H9 (cell line): ENCODE data around the gene DHX38. TPM values are rescaled to one million over a fixed set of nuclear protein-coding genes. Genes with fewer than 3 reads are reported as not detected.

Experiments used
- DNase-seq: peaks from one replicate; pipeline ENCODE4 v3.0.0-alpha.2; 2017
- H2AFZ ChIP-seq: one replicate; pipeline ENCODE4 v1.6.1; 2013; ENCODE audit warnings: mild to moderate bottlenecking, low read length, control low read depth, moderate library complexity
- H2AK5ac ChIP-seq: 2 replicates; pipeline ENCODE4 v1.6.1; 2013; ENCODE audit warnings: low read length, control low read depth, mixed read lengths; ENCODE audit not compliant: insufficient read length
- H2BK120ac ChIP-seq: one replicate; pipeline ENCODE4 v1.6.1; 2013; ENCODE audit warnings: low read depth, mild to moderate bottlenecking, low read length, control low read depth, inconsistent platforms; ENCODE audit not compliant: poor library complexity, severe bottlenecking
- H2BK12ac ChIP-seq: 2 replicates; pipeline ENCODE4 v1.6.1; 2013; ENCODE audit warnings: low read length, control low read depth, mixed read lengths, low read depth; ENCODE audit not compliant: insufficient read length
- H2BK15ac ChIP-seq: 2 replicates; pipeline ENCODE4 v1.6.1; 2013; ENCODE audit warnings: low read depth, low read length, control low read depth
- H2BK20ac ChIP-seq: one replicate; pipeline ENCODE4 v1.6.1; 2013; ENCODE audit warnings: low read depth, mild to moderate bottlenecking, low read length, control low read depth, inconsistent platforms; ENCODE audit not compliant: poor library complexity, severe bottlenecking
- H2BK5ac ChIP-seq: 2 replicates; pipeline ENCODE4 v1.6.1; 2013; ENCODE audit warnings: low read length, control low read depth, mixed read lengths; ENCODE audit not compliant: insufficient read length
- H3K14ac ChIP-seq: 2 replicates; pipeline ENCODE4 v1.6.1; 2013; ENCODE audit warnings: low read length, control low read depth; ENCODE audit not compliant: insufficient read depth
- H3K18ac ChIP-seq: 2 replicates; pipeline ENCODE4 v1.6.1; 2013; ENCODE audit warnings: low read depth, mild to moderate bottlenecking, mixed read lengths, low read length, control low read depth; ENCODE audit not compliant: insufficient read length
- H3K23ac ChIP-seq: 2 replicates; pipeline ENCODE4 v1.6.1; 2013; ENCODE audit warnings: low read length, control low read depth, mixed read lengths, low read depth; ENCODE audit not compliant: insufficient read length
- H3K23me2 ChIP-seq: 2 replicates; pipeline ENCODE4 v1.6.1; 2013; ENCODE audit warnings: low read depth, mild to moderate bottlenecking, mixed read lengths, low read length, control low read depth; ENCODE audit not compliant: insufficient read length, poor library complexity, severe bottlenecking
- H3K27ac ChIP-seq: 2 replicates; pipeline ENCODE4 v1.5.1; 2013; ENCODE audit warnings: low read length, control low read depth, mixed read lengths, low read depth; ENCODE audit not compliant: insufficient read length
- H3K27me3 ChIP-seq: 2 replicates; pipeline ENCODE4 v1.6.1; 2013; ENCODE audit warnings: low read length, control low read depth, inconsistent platforms; ENCODE audit not compliant: insufficient read depth
- H3K4ac ChIP-seq: 2 replicates; pipeline ENCODE4 v1.6.1; 2013; ENCODE audit warnings: low read depth, mild to moderate bottlenecking, control low read depth, inconsistent platforms, low read length, moderate library complexity
- H3K4me1 ChIP-seq: 2 replicates; pipeline ENCODE4 v1.6.1; 2013; ENCODE audit warnings: low read length, control low read depth, inconsistent platforms; ENCODE audit not compliant: insufficient read depth
- H3K4me2 ChIP-seq: 2 replicates; pipeline ENCODE4 v1.6.1; 2013; ENCODE audit warnings: low read length, control low read depth, mixed read lengths; ENCODE audit not compliant: insufficient read length, insufficient read depth
- H3K56ac ChIP-seq: 2 replicates; pipeline ENCODE4 v1.6.1; 2013; ENCODE audit warnings: low read depth, mild to moderate bottlenecking, mixed read lengths, low read length, control low read depth; ENCODE audit not compliant: insufficient read length
- H3K79me1 ChIP-seq: 2 replicates; pipeline ENCODE4 v1.6.1; 2013; ENCODE audit warnings: low read depth, mild to moderate bottlenecking, moderate library complexity, low read length, control low read depth, inconsistent platforms; ENCODE audit not compliant: insufficient read depth, poor library complexity, severe bottlenecking
- H3K79me2 ChIP-seq: 2 replicates; pipeline ENCODE4 v1.6.1; 2013; ENCODE audit warnings: low read length, control low read depth, inconsistent platforms; ENCODE audit not compliant: insufficient read depth
- H3K9ac ChIP-seq: 2 replicates; pipeline ENCODE4 v1.6.1; 2013; ENCODE audit warnings: low read length, control low read depth, mixed read lengths; ENCODE audit not compliant: insufficient read length; ENCODE audit errors: extremely low read depth
- H3K9me3 ChIP-seq: one replicate; pipeline ENCODE4 v1.6.1; 2013; ENCODE audit warnings: low read depth, low read length, inconsistent platforms; ENCODE audit not compliant: control insufficient read depth
- H3T11ph ChIP-seq: one replicate; pipeline ENCODE4 v1.6.1; 2013; ENCODE audit warnings: mild to moderate bottlenecking, low read length, control low read depth, inconsistent platforms
- H4K20me1 ChIP-seq: one replicate; pipeline ENCODE4 v1.6.1; 2013; ENCODE audit not compliant: control insufficient read depth, insufficient read length, insufficient read depth
- H4K5ac ChIP-seq: 2 replicates; pipeline ENCODE4 v1.6.1; 2013; ENCODE audit warnings: low read depth, mild to moderate bottlenecking, mixed read lengths, low read length, control low read depth; ENCODE audit not compliant: insufficient read length
- H4K8ac ChIP-seq: replicated peaks from 2 replicates; pipeline ENCODE4 v1.6.1; 2013; ENCODE audit warnings: low read length, control low read depth, mixed read lengths, low read depth; ENCODE audit not compliant: insufficient read length
- H4K91ac ChIP-seq: 2 replicates; pipeline ENCODE4 v1.6.1; 2013; ENCODE audit warnings: low read depth, mild to moderate bottlenecking, moderate library complexity, mixed read lengths, low read length, control low read depth; ENCODE audit not compliant: insufficient read length
- H3K27ac Mint-ChIP-seq, 3 experiments: 2 replicates in 2 of 3; 3 replicates in 1 of 3; pipeline ENCODE4 v1.8.0; 2020 to 2021; ENCODE audit warnings: mixed read lengths in 3 of 3, mild to moderate bottlenecking in 1 of 3, moderate library complexity in 1 of 3
- H3K27me3 Mint-ChIP-seq: 2 replicates; pipeline ENCODE4 v1.8.0; 2021; ENCODE audit warnings: low read depth, mild to moderate bottlenecking, moderate library complexity, mixed read lengths
- H3K36me3 Mint-ChIP-seq, 3 experiments: 2 replicates in 2 of 3; 3 replicates in 1 of 3; pipeline ENCODE4 v1.8.0; 2020 to 2021; ENCODE audit warnings: low read depth in 3 of 3, mixed read lengths in 3 of 3; ENCODE audit not compliant: insufficient read depth in 1 of 3
- H3K4me1 Mint-ChIP-seq, 2 experiments: 2 replicates each; pipeline ENCODE4 v1.8.0; 2020; ENCODE audit warnings: mixed read lengths in 2 of 2
- H3K4me3 Mint-ChIP-seq, 2 experiments: 2 replicates in 1 of 2; 3 replicates in 1 of 2; pipeline ENCODE4 v1.8.0; 2020 to 2021; ENCODE audit warnings: mild to moderate bottlenecking in 2 of 2, mixed read lengths in 2 of 2, moderate library complexity in 1 of 2
- H3K9me3 Mint-ChIP-seq, 2 experiments: 2 replicates in 1 of 2; 3 replicates in 1 of 2; pipeline ENCODE4 v1.8.0; 2020; ENCODE audit warnings: mild to moderate bottlenecking in 2 of 2, mixed read lengths in 2 of 2, moderate library complexity in 1 of 2
- CTCF ChIP-seq: fragments of 200-600 bp; sonication (generic); conservative IDR thresholded peaks from 3 replicates; pipeline ENCODE4 v1.8.0; 2021; ENCODE audit warnings: antibody characterized with exemption, mild to moderate bottlenecking
- WGBS: extraction: QIAGEN DNeasy Blood & Tissue Kit; methylation state at CpG from one replicate; pipeline ENCODE4 v1.1.7; 2013; ENCODE audit warnings: missing lambda C conversion rate, low lambda C conversion rate, mixed read lengths; ENCODE audit not compliant: insufficient read length; ENCODE audit errors: extremely low coverage; 5-methylcytosine and 5-hydroxymethylcytosine counted together
- total RNA-seq: library from RNA; stranded (reverse); gene quantifications from 2 replicates; pipeline ENCODE4 v1.2.1, GENCODE V29; 2021

The DHX38 gene
- total RNA-seq, 1 experiment from 2014 or later = 60.5 TPM

DNA sequence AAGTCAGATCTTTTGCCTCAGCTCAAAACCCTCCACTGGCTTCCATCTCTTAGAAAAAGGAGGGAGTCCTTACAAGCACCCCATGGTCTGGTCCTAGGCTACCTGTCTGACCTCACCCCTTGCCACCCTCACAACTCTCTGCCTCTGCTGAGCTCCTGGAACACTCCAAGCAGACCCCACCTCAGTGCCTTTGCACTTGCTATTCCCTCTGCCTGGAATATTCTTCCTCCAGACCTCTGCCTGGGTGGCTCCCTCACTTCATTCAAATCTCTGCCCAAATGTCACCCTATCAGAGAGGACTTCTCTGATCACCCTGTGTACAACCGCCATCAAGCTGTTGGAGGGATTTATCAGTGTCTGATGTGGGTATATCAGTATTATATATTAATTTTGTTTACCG, 40.9 kb downstream of the DHX38 start:
- H2AK5ac ChIP-seq = no peak overlapping the region
- no CpG with 5 or more reads among the region's 2 CpGs for WGBS
- no peak overlapping the region for H2AFZ ChIP-seq
- no peak overlapping the region for H3K9ac ChIP-seq
- no peak overlapping the region for H3K14ac ChIP-seq
- H4K20me1 ChIP-seq = no peaks in the 10 kb centered on the region
- no peak overlapping the region for H2BK20ac ChIP-seq
- no peak overlapping the region for H2BK120ac ChIP-seq
- no peak overlapping the region for H3K56ac ChIP-seq
- Mint-ChIP-seq H3K4me1 (peaks cover 15 to 16% of the 10 kb centered on the region in 2 experiments), H3K36me3 (no peaks in the 10 kb centered on the region), H3K27ac (no peak overlapping the region), H3K27me3 (no peaks in the 10 kb centered on the region; the same call in 1 of the 2 replicates), H3K4me3 (no peak overlapping the region), H3K9me3 (no peaks in the 10 kb centered on the region)
- H4K5ac ChIP-seq = no peak overlapping the region
- H3K79me1 ChIP-seq = no peaks in the 10 kb centered on the region
- no peak overlapping the region for H2BK15ac ChIP-seq
- H3K79me2 ChIP-seq = no peaks in the 10 kb centered on the region
- DNase-seq = no peak
- H2BK12ac ChIP-seq = no peak overlapping the region
- no peaks in the 10 kb centered on the region for H3K23me2 ChIP-seq
- no peak overlapping the region for H3T11ph ChIP-seq
- H3K27me3 ChIP-seq = no peaks in the 10 kb centered on the region
- no peak overlapping the region for H3K18ac ChIP-seq
- H3K4me2 ChIP-seq = no peak overlapping the region
- no peak overlapping the region for H3K23ac ChIP-seq
- H2BK5ac ChIP-seq = no peak overlapping the region
- H3K4me1 ChIP-seq = no peaks in the 10 kb centered on the region
- no peak overlapping the region for H3K4ac ChIP-seq
- TF ChIP-seq CTCF = no peak
- H3K27ac ChIP-seq = no peak overlapping the region
- H4K8ac ChIP-seq = no peak overlapping the region
- H3K9me3 ChIP-seq = no peaks in the 10 kb centered on the region
- no peak overlapping the region for H4K91ac ChIP-seq
